Esophagus squamous epithelium (tissue), 4 donors: ENCODE measurements around the gene PBRM1.

Source experiments
- CTCF ChIP-seq, 6 experiments: fragments of 450-650 bp in 4 of 6; fragments of 200-600 bp in 2 of 6; sonication (generic) in 2 of 6; IDR thresholded peaks; one replicate each; pipeline ENCODE4 v1.5.1; 2016 to 2019; ENCODE audit warnings: antibody characterized with exemption in 6 of 6, mild to moderate bottlenecking in 4 of 6, moderate library complexity in 4 of 6
- POLR2A ChIP-seq, 4 donors: fragments of 450-650 bp; IDR thresholded peaks; one replicate each; pipeline ENCODE4 v1.6.1; 2017; ENCODE audit warnings: antibody characterized with exemption in 4 of 4, mild to moderate bottlenecking in 4 of 4, moderate library complexity in 3 of 4

- TF ChIP-seq CTCF (IDR thresholded peaks at IDR 0.05) (no peak), POLR2A (IDR thresholded peaks at IDR 0.05) (no peak)
Observed at GRCh38 chr3:52714335-52715302, 28.9 kb upstream of the PBRM1 start.
